GM19240 (cell line): ENCODE measurements around the gene NEK6.

Experiments used
- DNase-seq: peaks from one replicate; pipeline ENCODE4 v3.0.0; 2011; ENCODE audit warnings: low spot score; ENCODE audit not compliant: insufficient read length

Gene NEK6

DNA sequence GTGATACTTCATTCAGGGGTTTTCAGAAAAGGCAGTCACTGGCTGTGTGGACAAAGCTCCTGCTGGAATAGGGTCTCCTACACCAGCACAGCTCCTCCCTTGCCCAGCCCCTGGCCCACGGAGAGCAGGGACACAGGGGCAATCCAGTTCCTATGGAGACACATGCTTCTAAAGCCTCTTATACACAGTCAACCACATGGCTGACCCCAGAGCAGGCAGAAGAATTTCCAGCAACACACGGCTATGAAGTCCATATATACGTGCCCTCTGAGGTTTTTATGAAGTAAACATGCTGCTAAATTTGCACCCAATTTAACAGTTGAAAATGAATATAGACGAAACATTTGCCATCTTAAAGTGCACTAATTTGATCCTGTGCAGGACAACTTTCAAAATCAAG, 138.1 kb downstream of the NEK6 start:
- no peak for DNase-seq

- no peak for DNase-seq
Observed at GRCh38 chr9:124398191-124398935, 140.6 kb downstream of the NEK6 start.

DNA sequence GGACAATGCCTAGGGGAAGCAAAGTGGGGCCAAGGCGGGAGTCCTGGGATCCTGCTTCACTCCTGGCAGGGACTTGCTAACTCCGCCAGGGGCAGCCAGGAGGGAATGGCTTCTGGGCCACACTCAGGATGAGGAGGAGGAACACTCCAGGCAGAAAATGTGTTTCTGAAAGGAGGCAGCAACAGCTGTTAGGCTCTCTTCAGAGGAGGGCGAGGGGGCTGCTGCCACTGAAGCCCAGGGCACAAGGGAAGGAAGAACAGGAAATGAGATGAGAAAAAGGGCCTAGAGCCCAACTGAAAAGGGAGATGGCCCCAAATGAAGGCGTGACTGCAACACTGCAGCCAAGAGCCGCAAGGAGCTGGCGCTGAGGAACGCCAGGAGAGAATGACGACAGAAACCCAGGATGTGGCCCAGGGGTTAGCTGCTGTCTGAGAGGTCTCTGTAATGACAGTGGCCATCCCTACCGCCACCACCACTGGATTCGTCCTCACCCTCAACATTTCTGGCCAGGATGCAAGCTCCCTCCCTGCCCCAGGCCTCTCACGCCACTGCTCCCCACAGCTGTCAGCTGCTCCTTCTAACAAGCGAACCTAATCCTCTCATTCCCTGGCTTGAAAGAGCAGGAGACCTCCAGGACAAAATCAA, 141.7 kb downstream of the NEK6 start:
- DNase-seq, result no peak

DNA sequence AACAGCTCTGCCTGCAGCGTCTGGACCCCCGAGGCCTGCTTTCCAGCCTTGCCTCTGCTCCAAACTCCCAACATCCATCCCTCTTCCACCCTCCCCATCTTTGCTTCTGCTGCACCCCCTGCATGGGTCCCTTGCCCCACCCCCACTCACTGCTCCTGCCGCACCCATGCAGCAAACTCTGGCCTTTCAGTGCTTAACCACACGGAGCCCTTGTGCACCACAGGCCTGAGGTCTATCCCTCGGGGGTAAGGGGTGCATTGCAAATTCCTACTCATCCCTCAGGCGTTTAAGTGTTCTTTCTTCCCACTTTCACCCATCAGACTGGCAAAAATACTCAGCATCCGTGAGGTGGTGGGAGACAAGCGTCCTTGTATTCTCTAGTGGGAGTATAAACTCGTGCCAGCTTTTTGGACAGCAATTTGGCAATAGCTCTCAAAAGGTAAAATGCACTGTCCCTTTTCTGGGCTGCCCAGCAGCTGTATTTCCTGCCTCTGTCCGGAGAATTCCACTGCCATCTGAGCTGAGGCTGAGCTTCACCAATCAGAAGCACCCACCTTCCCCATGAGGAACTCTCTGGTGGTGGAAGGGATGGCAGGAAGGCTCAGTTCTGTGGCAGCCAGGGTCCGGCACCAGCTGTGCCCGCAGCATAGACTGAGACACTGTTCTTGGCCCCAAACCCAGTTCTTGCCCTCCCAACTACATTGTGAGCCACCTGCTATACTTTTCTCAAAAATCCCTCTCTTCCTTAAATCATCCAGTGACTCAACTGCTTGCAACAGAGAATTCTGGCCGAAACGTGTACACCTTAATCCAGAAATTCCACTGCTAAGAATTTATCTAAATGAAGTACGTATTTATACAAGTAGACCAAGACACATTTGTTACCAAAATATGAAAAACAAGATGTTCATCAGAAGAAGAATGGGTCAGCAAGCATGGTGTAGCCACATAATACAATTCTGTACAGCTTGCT, 142.5 kb downstream of the NEK6 start:
- DNase-seq, result no peak
